Suprapubic skin (tissue), 4 donors: ENCODE results near the gene SOX13. TPM values are rescaled to one million over a fixed set of nuclear protein-coding genes. Genes with fewer than 3 reads are reported as not detected.

Experiments
- DNase-seq, 2 donors: peaks; one replicate each; pipeline ENCODE4 v3.0.0-alpha.2; 2019; ENCODE audit warnings: low spot score in 2 of 2
- H3K27ac ChIP-seq: fragments of 200-600 bp; sonication (generic); one replicate; pipeline ENCODE4 v1.5.1; 2019
- H3K27me3 ChIP-seq: fragments of 200-600 bp; sonication (generic); one replicate; pipeline ENCODE4 v1.5.1; 2019
- H3K36me3 ChIP-seq: fragments of 200-600 bp; sonication (generic); one replicate; pipeline ENCODE4 v1.5.1; 2019
- H3K4me1 ChIP-seq: fragments of 200-600 bp; sonication (generic); one replicate; pipeline ENCODE4 v1.5.1; 2019
- H3K4me3 ChIP-seq: fragments of 200-600 bp; sonication (generic); one replicate; pipeline ENCODE4 v1.5.1; 2019; ENCODE audit warnings: mild to moderate bottlenecking
- H3K9me3 ChIP-seq: fragments of 200-600 bp; sonication (generic); one replicate; pipeline ENCODE4 v1.5.1; 2019
- EP300 ChIP-seq: sonication (generic); formaldehyde crosslinking; IDR thresholded peaks from one replicate; pipeline ENCODE4 v1.6.1; 2017; ENCODE audit warnings: antibody characterized with exemption
- POLR2A ChIP-seq, 2 donors: fragments of 450-650 bp; IDR thresholded peaks; one replicate each; pipeline ENCODE4 v1.6.1; 2017; ENCODE audit warnings: antibody characterized with exemption in 2 of 2, mild to moderate bottlenecking in 2 of 2, moderate library complexity in 2 of 2
- POLR2AphosphoS5 ChIP-seq, 3 donors: sonication (generic); formaldehyde crosslinking; IDR thresholded peaks; one replicate each; pipeline ENCODE4 v1.6.1; 2017; ENCODE audit warnings: antibody characterized with exemption in 3 of 3
- WGBS: methylation state at CpG from one replicate; pipeline ENCODE4 v1.1.5; 2018; 5-methylcytosine and 5-hydroxymethylcytosine counted together
- total RNA-seq, 4 donors: library from RNA; depleted of rRNA; stranded (reverse); fragments of >200 nt; gene quantifications; one replicate each; pipeline ENCODE4 v1.1.0, GENCODE V29; 2016
- TF ChIP-seq, protein P1 (sequence below), 2 donors: fragments of 200-600 bp in 1 of 2; fragments of 450-650 bp in 1 of 2; sonication (generic) in 1 of 2; IDR thresholded peaks; one replicate each; pipeline ENCODE4 v1.5.1; 2016 to 2019; ENCODE audit warnings: antibody characterized with exemption in 2 of 2, mild to moderate bottlenecking in 1 of 2, moderate library complexity in 1 of 2

The SOX13 gene
- total RNA-seq, 4 donors from 2014 or later = 10.1 to 20.6 (median 15.6) TPM

DNA sequence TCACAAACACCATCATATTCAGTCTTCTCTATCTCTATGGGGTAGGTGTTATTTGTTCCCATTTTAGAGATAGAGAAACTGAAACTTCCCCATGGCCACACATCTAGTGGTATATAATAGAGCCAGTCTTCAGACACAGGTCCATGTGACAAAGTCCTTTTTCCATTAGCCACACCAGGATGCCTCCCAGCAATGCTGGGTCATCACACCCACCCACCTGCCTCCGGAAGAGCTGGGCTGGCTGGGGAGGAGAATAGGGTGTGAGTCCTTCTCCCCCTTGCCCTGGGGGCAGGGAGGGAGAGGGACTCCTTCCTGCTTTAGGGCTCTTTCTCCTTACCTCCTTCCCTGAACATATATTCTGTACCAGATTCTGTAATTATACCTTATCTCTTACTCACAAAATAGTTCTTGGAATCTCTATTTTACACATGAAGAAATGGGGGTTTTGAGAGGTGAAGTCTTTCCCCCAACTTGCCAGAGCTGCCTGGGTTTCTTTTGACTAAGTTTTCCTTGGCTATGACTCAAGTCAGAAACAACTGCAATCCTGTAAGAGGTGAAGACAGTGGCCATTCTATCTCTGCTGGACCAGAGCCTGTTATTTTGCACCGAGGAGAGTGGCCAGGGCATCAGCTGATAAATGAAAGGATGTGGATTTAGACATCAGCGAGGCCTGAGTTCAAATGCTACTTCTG is 30.0 kb downstream of the SOX13 start:
- Histone ChIP-seq H3K4me3 (no peak overlapping the region), H3K36me3 (no peaks in the 10 kb centered on the region), H3K4me1 (peaks cover 55% of the 10 kb centered on the region), H3K27me3 (no peaks in the 10 kb centered on the region), H3K9me3 (no peaks in the 10 kb centered on the region), H3K27ac (peak overlapping the region; percentile 76)
- WGBS = 38% methylated on average over 3 of the region's 3 CpGs
- TF ChIP-seq, protein P1, sequence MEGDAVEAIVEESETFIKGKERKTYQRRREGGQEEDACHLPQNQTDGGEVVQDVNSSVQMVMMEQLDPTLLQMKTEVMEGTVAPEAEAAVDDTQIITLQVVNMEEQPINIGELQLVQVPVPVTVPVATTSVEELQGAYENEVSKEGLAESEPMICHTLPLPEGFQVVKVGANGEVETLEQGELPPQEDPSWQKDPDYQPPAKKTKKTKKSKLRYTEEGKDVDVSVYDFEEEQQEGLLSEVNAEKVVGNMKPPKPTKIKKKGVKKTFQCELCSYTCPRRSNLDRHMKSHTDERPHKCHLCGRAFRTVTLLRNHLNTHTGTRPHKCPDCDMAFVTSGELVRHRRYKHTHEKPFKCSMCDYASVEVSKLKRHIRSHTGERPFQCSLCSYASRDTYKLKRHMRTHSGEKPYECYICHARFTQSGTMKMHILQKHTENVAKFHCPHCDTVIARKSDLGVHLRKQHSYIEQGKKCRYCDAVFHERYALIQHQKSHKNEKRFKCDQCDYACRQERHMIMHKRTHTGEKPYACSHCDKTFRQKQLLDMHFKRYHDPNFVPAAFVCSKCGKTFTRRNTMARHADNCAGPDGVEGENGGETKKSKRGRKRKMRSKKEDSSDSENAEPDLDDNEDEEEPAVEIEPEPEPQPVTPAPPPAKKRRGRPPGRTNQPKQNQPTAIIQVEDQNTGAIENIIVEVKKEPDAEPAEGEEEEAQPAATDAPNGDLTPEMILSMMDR (IDR thresholded peaks at IDR 0.05) = no peak
- no peak for TF ChIP-seq POLR2A (IDR thresholded peaks at IDR 0.05)
- TF ChIP-seq POLR2AphosphoS5 (IDR thresholded peaks at IDR 0.05) = no peak
- TF ChIP-seq EP300 = no peak
- no peak for DNase-seq

DNA sequence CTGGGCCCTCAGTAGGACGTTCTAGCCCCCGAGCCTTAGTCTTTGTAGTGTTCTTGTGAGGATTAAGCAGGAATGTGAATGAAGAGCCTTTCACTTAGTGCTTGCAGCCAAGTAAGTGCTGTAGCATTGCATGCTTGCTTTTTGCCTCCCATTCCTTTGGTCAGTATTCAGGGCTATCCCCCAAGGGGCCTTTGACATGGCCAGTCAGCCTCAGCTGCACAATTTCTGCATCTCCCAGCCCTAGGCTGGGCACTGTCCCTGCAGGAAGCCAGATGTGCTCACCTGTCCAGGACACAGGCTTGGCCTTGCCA is 30.5 kb downstream of the SOX13 start:
- 63% methylated on average over 2 of the region's 2 CpGs for WGBS
- no peak for TF ChIP-seq POLR2A (IDR thresholded peaks at IDR 0.05)
- TF ChIP-seq, protein P1 (IDR thresholded peaks at IDR 0.05) = no peak
- TF ChIP-seq EP300 = no peak
- no peak for TF ChIP-seq POLR2AphosphoS5 (IDR thresholded peaks at IDR 0.05)
- Histone ChIP-seq H3K9me3 (no peaks in the 10 kb centered on the region), H3K36me3 (no peaks in the 10 kb centered on the region), H3K27me3 (no peaks in the 10 kb centered on the region), H3K4me1 (peaks cover 56% of the 10 kb centered on the region), H3K27ac (peak overlapping the region; percentile 76), H3K4me3 (no peak overlapping the region)
- no peak for DNase-seq

DNA sequence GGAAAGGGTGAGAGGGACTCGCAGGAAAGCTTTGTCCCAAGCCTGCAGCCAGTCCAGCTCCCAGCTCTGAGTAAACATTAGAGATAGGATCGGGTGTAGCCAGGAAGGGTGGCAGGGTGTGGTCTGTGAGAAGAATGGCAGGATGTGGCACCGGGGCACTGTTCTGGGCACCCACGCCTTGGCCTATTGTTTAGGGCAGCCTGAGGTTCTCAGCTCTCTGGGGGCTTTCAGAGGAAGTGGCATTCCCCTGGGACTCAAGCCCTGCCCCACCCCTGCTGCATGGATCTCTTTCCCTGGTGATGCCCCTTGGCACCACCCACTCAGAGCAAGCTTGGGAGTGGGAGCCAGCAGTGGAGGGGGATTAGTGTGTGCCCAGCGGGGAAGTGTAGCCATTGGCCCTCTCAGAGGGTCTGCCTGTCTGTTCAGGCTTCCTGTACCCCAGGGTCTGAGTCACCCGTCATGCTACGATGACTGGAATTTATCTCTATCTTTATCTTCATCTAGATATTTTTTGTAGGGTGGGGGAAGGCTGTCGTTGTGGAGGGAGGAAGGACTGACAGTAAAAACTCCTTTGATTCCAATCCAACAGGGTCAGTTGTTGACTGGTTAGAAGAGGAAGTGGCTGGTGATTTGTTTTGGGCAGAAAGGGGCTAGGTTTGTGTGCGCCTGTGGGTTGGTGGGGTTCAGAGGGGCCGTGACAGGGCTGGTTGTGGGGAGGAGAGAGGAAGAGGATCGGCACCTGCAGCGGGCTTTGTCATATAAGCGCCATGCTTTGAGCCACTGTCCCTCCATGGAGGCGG is 31.6 kb downstream of the SOX13 start:
- 69% methylated on average over 14 of the region's 14 CpGs for WGBS
- DNase-seq = no peak
- TF ChIP-seq POLR2AphosphoS5 (IDR thresholded peaks at IDR 0.05) (no peak), POLR2A (IDR thresholded peaks at IDR 0.05) (no peak), EP300 (no peak)
- TF ChIP-seq, protein P1 (IDR thresholded peaks at IDR 0.05) = no peak
- H3K9me3 ChIP-seq = no peaks in the 10 kb centered on the region
- H3K4me1 ChIP-seq = peaks cover 52% of the 10 kb centered on the region
- peak overlapping the region; percentile 76 for H3K27ac ChIP-seq
- H3K4me3 ChIP-seq = no peak overlapping the region
- no peaks in the 10 kb centered on the region for H3K36me3 ChIP-seq
- H3K27me3 ChIP-seq = no peaks in the 10 kb centered on the region

DNA sequence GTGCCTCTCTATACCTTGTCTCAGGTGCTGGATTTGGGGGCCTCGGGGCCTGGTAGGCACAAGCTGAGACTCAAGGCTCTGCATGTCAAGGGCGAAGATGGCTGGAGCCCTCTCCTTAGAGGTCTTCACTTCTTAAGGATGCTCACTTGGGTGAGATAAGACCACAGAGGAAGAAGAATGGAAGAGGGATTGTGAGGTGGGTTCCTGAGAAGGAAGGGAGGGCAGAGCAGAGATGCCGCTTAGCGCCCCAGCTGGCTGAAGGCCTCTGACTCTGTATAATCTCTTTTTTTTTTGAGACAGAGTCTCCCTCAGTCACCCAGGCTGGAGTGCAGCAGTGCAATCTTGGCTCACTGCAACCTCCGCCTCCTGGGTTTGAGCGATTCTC is 32.2 kb downstream of the SOX13 start:
- no peak for DNase-seq
- Histone ChIP-seq H3K4me1 (peaks cover 52% of the 10 kb centered on the region), H3K27ac (peak overlapping the region; percentile 76), H3K9me3 (no peaks in the 10 kb centered on the region), H3K27me3 (no peaks in the 10 kb centered on the region), H3K4me3 (no peak overlapping the region), H3K36me3 (no peaks in the 10 kb centered on the region)
- TF ChIP-seq POLR2A (IDR thresholded peaks at IDR 0.05) (no peak), EP300 (no peak), POLR2AphosphoS5 (IDR thresholded peaks at IDR 0.05) (no peak)
- TF ChIP-seq, protein P1 (IDR thresholded peaks at IDR 0.05) = no peak
- WGBS = 86% methylated on average over 6 of the region's 6 CpGs

DNA sequence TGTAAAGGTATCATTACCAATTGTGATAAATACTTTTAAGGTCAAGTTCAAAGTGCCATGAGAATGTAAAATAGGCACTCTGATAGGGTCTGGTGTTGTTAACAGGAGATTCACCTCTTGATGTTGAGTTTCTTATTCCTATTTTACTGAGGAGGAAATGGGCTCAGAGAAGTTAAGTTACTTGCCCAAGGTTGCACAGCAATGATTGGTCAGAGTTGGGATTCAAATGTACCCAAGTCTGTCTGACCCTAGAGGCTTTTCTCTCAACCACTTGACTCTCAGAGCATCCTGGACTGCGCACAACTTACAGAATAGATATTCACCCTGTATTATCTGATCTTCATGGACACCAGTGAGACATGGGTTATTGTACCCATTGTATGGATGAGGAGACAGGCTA is 33.9 kb downstream of the SOX13 start:
- Histone ChIP-seq H3K36me3 (no peaks in the 10 kb centered on the region), H3K9me3 (no peaks in the 10 kb centered on the region), H3K27me3 (no peaks in the 10 kb centered on the region), H3K27ac (no peak overlapping the region), H3K4me1 (peaks cover 44% of the 10 kb centered on the region), H3K4me3 (no peak overlapping the region)
- TF ChIP-seq POLR2A (IDR thresholded peaks at IDR 0.05) = no peak
- TF ChIP-seq POLR2AphosphoS5 (IDR thresholded peaks at IDR 0.05) = no peak
- TF ChIP-seq EP300 = no peak
- TF ChIP-seq, protein P1 (IDR thresholded peaks at IDR 0.05) = no peak
- 89% methylated on average over 1 of the region's 1 CpG for WGBS
- no peak for DNase-seq
